HG03439 (cell line): ENCODE results near the gene TSHR.

Experiments used
- ATAC-seq: cut with Tn5 transposase; IDR thresholded peaks from one replicate; pipeline ENCODE4 v1.9.1; 2021; ENCODE audit warnings: mild to moderate bottlenecking, moderate library complexity; ENCODE audit not compliant: unreplicated experiment

The TSHR gene

DNA sequence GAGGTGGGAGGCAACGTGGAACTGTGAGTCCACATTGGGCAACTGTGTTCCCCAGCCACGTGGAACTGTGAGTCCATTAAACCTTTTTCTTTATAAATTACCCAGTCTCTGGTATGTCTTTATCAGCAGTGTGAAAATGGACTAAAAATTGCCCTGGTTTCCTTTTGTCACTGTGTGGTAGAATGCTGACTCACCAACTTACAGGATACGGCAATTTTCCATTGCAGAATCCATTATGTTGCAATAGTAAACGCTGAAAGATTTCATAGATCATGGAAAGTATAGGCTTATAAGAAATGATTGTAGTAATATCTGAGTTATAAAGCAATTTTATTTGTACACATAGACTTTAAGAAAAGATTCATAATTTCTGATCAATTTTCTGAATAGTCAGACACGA lies 172.4 kb downstream of the TSHR start:
- ATAC-seq, result no peak

DNA sequence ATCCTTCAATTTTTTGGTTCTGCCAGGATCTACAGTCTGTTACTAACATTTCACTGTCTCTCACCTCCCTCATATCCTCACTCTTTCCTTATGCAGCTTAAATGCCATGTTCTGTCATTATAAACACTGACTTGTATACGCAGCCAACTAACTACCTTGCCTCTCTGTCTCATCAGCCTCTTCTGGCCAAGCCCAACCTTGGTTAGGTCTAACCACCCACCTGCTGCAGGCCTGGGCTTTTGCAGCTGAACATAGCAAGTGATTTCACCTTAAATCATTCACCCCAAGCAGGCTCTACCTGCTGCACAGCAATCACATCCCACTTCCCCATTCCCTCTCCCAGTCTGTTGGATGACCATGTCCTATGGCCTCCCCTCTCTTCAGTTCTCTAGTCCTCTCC lies 173.8 kb downstream of the TSHR start:
- ATAC-seq, result no peak

DNA sequence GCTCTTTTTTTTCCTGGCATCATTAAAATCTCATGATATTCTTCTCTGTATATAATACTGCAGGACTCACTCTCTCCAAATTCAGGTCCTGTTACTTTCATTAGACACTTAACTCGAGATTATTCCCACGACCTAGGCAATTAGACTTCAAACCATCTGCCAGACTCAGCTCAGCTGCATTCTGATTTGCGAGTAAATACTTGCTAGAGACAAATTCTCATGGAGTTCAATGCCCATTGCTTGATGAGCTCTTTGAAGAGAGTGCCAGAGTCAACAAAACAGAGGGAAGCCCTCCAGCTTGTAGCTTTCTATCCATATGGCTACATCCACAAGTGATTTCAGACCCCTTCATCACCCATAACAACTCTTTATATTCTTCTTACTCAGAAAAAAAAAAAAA lies 177.0 kb downstream of the TSHR start:
- ATAC-seq, result no peak

DNA sequence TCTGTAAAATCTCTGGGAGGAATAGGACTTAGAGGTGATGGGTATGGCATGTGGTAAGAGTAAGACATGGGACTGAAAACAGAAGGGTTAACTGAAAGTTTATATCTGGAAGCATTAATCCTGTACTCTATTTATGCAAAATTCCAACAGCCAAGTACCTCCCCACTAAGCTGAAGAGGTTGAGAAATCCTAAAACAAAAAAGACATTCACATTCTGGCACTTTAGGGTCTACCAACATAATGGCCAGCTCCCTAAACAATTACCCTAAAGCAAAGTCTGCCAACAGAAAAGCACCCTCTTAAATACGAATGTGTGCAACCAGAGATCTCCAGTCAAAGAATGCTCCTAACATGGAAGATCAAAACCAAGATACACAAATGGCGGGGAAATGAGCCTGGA lies 178.0 kb downstream of the TSHR start:
- ATAC-seq, result no peak

DNA sequence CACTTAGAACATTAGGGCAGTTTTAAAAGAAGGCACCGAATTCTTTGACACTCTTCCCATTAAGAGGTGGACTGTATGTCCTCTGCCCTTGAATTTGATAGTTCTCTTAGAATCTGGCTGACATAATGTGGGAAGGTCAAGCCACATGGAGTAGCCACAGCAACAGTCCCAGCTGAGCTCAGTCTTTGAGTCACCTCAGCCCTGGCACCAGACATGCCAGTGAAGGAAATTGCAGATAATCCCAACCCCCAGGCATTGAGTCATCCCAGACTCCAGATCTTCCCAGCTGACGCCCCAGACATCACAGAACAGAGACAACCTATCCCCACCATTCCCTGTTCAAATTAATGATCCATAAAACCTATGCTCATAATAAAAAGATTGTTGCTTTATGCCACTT lies 181.9 kb downstream of the TSHR start:
- no peak for ATAC-seq

DNA sequence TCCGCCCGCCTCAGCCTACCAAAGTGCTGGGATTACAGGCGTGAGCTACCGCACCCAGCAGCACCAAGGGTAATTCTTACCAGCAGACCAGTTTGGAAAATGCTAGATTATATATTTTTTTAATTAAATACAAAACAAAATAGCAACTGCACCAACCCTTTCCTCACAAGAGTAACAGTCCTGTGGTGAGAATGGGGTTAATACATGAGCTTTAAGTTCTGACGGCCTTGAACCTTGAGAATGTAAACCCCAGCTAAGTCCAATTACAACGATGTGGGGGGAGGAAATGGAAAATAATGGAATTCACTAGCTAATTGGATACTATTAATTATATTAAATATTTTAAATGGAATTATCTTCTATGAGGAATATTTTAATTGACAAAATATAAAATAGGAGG lies 183.0 kb downstream of the TSHR start:
- ATAC-seq, result no peak

DNA sequence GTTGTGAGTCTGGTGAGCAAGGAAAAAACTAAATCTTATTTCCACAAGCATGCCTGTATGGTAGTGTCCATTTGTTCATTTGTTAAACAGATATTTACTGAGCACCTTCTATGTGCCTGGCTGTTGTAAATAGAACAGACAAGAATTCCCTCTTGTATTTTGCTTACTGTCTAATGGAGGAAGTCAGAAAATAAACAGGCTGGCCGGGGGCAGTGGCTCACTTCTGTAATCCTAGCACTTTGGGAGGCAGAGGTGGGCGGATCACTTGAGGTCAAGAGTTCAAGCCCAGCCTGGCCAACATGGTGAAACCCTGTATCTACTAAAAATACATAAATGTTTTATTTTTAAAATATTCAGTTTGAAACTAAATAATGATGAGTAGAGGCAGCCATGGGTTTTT lies 186.0 kb downstream of the TSHR start:
- ATAC-seq, result no peak

DNA sequence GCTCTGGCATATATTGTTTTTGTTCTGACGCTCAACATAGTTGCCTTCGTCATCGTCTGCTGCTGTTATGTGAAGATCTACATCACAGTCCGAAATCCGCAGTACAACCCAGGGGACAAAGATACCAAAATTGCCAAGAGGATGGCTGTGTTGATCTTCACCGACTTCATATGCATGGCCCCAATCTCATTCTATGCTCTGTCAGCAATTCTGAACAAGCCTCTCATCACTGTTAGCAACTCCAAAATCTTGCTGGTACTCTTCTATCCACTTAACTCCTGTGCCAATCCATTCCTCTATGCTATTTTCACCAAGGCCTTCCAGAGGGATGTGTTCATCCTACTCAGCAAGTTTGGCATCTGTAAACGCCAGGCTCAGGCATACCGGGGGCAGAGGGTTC lies 188.4 kb downstream of the TSHR start:
- no peak for ATAC-seq

DNA sequence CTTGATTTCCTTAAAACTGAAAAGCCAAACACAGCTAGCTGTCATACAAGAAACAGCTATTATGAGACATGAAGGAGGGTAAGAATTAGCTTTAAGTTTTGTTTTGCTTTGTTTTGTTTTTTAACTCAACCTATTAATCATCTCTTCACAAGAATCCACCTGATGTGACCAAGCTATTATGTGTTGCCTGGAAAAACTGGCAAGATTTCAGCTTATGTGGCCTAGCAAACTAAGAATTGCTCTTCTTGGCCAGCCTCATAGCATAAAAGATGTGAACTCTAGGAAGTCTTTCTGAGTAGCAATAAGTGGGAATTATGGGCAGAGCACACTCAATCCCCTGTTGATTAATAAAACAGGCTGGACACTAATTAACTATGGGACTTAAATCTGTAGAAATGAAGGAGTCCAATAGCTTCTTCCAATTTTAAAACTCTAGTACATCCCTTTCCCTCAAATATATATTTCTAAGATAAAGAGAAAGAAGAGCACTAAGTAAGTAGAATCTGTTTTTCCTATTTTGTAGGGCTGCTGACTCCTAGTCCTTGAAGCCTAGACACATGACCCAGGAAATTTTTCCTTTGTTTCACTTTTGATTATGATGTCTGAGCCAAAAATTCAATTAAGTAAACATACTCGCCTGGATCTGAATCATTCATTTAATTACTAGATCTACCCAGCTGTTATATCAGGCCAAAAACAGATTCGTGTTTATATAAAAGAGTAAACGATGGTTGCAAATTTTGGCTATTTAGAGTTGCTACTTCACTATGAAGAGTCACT lies 189.6 kb downstream of the TSHR start:
- ATAC-seq, result no peak

DNA sequence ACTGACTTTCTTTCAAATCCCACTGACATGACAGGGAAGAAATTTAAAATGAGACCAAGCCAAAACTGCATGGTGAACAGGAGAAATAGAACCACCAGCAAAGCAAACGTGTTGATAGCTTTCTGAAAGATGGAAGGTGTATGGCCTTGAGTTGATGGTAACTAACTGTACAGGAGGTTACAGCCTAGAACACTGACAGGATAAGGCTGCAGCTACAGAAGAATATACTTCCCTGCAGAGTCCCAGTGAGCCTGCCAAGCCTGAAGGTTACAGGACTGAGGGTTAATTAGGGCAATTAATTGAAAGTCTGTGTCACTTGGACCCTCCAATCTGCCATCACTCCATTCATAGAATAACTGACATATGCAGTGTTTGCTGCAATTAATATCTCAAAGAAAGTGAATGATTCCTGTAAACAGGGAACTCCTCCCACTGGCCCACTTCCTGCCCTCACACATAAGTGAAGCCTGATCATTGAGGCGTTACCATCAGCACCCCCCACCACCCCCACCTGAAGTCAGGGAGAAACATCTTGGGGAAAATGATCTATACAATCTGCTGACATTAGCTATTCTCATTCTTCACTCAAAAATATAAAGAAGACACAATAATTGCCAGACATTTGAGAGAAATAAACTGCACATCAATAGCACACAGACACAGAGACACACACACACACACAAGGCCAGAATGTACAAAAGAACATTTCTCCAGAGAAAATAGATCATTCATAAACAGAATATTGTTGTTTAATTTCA lies 191.9 kb downstream of the TSHR start:
- ATAC-seq, result no peak

DNA sequence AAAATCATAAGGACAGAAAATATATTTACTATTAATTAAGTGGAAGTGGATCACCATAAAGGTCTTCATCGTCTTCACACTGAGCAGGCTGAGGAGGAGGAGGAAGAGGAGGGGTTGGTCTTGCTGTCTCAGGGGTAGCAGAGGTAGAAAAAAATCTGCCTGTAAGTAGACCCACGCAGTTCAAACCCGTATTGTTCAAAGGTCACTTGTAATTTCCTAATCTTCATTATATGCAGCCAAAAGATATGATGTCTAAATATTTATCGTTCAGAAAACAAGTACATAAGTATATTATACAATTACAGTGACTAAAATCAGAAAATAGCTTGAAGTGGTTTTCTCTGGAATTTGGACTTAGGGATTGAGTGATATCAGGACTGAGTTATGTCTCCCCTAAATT lies 193.2 kb downstream of the TSHR start:
- no peak for ATAC-seq

DNA sequence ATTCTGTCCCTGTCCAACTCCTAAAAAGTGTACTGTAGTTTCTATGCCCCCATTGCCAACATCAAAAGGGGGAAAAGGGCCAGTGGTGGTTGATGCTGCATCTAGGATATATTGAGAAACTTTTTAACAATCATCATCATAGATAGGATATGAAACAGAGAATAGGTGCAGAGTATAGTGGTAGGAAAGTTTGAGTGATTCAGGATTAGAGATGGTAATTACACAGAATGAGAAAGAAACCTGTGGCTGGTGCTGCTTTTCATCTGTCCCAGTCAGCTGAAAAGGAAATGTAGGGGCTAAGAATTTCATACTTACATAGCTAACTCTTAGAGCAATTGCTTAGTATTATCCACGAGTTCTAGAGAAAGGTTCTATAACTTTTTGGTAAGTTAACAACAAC lies 197.8 kb downstream of the TSHR start:
- no peak for ATAC-seq

DNA sequence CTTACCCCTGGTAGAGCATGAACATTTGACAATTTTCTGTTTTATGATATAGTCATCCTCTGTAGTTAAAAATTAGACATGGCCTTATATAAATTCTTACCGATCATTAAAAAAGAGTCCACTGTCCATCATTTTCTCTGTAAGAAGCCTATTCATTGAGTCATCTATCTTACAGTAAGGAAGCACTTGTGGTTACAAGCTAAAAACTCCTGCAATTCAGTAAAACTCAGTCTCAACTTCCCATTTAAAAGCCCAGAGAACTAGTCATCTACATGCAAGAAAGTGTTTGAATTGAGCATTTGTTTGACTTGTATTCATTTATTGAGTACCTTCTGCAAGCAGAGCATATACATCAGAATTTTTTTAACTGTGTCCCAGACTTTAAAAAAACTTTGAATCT lies 202.0 kb downstream of the TSHR start:
- no peak for ATAC-seq

DNA sequence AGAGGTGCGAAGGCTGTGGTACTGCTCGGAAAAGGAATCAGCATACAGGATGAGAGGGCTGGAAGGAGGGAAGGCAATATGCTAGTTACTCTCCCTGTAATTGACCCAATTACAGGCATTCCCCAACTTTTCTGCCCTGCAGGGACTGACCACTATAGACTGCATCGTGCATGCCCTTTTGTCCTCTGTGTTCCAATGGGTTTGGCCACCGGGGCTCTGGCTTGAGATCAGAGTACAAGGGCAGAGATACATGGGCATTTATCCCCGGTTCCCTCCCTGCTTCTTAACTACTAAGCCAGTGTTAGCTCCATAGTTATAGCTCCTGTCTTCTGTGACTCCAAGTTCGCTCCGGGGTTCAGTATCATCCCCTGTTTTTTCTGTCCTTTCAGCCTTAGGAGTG lies 205.7 kb downstream of the TSHR start:
- no peak for ATAC-seq

DNA sequence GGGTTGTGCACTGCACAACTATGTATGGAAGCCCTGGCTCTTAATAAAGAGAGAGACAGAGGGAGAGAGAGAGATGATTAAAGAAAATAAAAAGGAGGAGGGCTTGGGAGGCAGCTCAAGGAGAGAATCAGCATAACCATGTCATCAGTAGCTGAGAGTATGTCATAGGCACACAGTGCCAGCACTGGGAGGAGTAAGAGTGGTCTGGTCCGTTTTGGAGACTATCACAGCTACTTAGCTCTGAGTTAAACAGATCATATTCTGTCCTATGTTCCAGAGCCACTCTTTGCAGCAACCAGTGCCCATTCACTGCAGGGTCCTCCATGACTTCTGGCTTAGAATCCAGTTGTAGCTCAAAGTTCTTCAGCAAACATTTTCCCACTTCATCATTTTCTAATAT lies 206.3 kb downstream of the TSHR start:
- ATAC-seq, result no peak

DNA sequence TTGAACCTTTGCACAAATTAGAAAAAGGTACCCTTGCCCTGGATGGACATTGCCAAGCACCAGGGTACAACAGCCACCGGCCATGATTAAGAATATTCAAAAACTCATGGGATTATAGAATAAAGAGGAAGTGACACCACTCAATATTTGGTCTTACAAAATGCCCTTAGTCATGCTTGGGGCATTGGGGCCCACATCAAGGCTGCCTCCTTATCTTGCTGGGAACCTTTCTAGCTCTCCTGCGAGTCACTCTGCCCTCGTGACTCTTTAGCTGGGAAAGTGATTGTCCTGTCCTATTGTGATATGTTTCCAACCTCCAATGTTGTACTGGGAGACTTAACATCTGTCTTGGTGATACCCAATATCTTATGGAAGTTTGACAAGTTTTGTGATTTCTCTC lies 207.5 kb downstream of the TSHR start:
- no peak for ATAC-seq

DNA sequence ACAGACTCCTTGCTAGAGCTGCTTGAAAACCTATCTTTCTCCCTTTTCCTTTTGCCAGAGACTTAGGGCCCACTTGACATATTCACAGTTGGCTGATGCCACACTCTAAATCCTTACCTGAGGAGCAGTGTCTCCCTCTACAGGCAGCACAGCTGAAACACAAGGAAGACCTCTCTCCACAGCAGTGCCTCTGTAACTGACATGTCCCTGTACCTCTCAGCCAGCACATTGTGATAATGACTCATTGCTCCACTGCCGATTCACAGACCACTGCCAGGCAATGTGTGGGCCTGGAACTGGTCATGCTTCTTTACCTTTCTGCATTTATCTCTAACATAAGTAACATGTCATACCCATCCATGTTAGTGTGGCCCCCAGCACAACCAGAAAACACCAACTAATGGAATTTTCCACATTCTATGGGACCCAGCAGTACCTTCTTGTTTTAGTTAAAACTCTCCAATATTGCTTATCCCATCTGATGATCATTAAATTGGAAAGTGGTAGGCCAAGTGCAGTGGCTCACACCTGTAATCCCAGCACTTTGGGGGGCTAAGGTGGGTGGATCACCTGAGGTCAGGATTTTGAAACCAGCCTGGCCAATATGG lies 208.8 kb downstream of the TSHR start:
- ATAC-seq, result peak; percentile 94

DNA sequence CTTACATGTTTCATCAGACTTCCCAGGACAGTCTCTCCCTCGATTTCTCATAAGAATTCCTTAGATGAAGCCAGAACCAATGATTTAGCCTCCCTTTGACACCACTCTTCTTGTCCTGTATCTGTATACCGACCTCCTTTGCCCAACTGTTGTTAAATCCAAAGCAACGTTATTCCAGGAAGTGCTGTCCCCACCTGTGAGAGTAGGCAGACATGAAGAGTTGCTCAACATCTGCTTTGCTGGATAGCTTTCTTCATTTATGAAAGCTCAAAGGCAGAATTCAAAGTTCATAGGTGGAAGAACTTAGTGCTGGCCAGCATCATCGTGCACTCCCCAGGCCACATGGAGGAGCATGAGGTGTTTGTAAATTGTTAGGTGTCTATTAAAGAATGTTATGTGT lies 209.8 kb downstream of the TSHR start:
- no peak for ATAC-seq

DNA sequence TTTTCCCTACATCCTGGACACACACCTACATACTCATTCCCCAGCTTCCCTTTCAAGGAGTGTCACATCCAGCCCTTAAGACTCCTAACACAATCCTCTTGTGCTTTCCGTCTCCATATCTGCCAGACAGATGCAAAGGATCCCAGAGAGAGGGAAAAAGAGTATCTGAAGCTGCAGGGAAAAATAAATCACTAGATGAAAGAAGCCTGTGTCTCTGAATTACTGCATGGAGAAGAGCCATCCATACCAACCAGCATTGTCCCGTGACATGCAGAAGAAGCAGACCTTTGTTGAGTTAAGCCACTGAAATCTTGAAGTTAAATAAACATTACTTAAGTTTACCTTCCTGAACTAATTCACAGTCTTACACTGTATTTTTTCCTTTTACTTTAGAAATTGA lies 210.7 kb downstream of the TSHR start:
- no peak for ATAC-seq

DNA sequence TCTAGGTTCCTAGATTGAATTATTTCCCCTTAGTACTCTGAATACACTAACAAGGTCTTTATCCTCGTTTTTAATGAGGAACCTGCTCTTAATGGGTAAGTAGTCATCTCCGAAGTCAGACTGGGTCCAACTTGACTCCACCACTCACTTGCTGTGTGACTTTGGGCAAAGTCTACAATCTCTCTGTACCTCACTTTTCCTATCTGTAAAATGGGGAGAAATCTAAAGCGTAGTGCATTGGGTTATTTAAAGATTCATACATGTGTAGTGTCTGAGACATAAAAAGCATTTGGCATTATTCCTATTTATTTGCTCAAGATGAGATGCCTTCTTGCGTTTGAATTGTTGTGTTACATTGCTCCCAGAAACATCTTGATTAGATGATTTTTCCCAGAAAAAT lies 213.8 kb downstream of the TSHR start:
- ATAC-seq, result no peak

DNA sequence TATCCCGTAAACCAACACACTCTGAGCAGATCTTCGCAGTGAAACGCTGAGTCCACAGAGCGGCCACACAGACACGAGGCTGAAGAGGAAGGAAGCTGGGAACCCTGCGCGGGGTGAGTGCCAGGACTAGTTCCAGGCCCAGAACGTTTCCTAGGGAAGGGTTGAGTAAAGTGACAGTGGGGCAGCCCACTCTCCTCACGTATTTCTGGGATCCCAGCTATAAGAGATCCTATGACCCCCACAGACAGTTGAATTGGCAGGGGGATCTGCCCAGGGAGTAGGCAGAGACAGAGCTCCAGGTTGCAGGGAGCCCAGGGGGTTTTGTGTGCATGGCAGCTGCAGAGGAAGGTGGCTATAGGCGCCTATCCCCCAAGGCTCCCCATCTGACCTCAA lies 214.3 kb downstream of the TSHR start:
- peak; percentile 10 for ATAC-seq

DNA sequence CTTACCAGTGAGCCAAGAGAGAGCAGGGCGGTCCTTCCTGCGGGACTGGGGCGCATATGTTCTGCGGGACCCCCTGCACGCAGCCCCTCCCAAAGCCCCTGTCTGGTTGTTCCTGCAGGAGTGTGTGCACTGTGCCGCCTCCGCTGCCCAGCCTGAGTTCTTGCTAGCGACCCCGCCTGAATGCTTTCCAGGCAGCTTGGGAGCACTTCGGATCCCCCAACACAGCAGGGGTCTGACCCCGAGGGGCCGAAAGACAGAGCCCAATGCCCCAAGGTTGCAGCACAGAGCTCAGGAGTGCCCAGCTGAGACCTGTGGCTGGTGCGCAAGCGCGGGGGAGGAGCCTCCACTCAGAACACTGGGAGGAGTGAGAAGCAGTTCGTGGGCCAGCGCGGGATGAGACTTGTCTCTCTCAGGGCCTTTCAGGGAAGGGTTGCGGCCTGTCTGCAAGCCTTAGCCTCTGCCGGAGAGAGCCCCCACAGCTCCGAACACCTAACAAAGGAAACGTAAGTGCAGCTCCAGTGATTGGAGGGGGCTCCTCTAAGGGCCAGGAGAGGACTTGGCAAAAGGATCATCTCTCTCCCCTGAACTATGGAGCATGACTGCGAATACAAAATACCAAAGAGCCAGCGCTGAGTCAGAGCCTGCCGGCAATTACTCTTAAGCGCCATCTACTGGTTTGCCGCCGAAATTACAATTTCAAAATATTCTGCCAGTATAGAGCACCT lies 214.8 kb downstream of the TSHR start:
- ATAC-seq, result peak; percentile 97
